GM21515 (cell line): ENCODE results near the gene DNAH10.

Experiments used
- ATAC-seq: cut with Tn5 transposase; IDR thresholded peaks from one replicate; pipeline ENCODE4 v1.9.1; 2021; ENCODE audit not compliant: unreplicated experiment

Gene DNAH10, protein sequence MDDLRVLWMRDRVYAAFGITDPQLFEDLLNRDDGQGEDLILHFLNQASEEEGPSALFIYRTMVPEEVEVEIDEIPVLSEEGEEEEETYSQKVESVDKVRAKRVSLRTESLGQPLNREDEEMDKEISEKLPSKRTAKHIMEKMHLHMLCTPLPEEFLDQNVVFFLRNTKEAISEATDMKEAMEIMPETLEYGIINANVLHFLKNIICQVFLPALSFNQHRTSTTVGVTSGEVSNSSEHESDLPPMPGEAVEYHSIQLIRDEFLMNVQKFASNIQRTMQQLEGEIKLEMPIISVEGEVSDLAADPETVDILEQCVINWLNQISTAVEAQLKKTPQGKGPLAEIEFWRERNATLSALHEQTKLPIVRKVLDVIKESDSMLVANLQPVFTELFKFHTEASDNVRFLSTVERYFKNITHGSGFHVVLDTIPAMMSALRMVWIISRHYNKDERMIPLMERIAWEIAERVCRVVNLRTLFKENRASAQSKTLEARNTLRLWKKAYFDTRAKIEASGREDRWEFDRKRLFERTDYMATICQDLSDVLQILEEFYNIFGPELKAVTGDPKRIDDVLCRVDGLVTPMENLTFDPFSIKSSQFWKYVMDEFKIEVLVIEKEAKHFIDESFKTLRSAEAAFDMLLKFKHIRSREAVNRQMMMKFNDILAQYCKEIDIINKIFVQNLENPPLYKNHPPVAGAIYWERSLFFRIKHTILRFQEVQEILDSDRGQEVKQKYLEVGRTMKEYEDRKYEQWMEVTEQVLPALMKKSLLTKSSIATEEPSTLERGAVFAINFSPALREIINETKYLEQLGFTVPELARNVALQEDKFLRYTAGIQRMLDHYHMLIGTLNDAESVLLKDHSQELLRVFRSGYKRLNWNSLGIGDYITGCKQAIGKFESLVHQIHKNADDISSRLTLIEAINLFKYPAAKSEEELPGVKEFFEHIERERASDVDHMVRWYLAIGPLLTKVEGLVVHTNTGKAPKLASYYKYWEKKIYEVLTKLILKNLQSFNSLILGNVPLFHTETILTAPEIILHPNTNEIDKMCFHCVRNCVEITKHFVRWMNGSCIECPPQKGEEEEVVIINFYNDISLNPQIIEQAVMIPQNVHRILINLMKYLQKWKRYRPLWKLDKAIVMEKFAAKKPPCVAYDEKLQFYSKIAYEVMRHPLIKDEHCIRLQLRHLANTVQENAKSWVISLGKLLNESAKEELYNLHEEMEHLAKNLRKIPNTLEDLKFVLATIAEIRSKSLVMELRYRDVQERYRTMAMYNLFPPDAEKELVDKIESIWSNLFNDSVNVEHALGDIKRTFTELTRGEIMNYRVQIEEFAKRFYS (N-terminal part only)

DNA sequence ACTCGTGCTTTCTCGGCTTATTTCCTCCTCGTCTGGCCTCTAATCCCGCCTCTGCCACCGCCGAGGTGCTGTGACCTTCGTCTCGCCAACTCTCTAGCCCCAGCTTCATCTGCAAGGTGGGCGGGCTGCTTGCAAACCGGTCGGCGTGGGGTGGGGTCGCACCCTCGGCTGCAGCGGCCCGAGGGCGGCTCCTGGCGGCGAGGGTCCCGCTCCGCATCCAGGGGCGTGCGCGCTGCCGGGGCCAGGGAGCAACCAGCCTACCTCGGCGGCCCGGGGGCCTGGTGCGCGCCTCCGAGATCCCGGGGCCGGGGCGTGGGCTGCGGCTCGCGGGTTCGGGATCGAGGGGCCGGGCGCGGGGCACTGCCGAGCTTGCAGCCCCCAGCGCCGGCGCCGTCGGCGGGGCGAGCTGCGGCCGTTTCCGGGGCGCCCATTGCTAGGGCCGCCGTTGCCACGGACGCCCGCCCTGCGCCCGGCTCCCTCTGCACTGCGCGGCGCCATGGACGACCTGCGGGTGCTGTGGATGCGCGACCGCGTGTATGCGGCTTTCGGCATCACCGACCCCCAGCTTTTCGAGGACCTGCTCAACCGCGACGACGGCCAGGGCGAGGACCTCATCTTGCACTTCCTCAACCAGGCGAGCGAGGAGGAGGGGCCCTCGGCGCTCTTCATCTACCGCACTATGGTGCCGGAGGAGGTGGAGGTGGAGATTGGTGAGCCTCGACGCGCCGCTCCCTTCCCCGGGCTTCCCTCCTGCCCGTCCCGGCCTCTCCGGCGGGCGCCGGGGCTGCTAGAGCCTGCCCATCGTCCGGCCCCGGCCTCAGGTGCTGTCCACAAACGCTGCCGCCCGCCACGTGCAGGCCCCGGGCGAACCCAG is at the start of gene DNAH10:
TSS of gene DNAH10 (plus strand) at position 461 of the 874 bp plus-strand sequence. CDS start at position 497, 36 bp downstream.
- peak; percentile 55 for ATAC-seq

DNA sequence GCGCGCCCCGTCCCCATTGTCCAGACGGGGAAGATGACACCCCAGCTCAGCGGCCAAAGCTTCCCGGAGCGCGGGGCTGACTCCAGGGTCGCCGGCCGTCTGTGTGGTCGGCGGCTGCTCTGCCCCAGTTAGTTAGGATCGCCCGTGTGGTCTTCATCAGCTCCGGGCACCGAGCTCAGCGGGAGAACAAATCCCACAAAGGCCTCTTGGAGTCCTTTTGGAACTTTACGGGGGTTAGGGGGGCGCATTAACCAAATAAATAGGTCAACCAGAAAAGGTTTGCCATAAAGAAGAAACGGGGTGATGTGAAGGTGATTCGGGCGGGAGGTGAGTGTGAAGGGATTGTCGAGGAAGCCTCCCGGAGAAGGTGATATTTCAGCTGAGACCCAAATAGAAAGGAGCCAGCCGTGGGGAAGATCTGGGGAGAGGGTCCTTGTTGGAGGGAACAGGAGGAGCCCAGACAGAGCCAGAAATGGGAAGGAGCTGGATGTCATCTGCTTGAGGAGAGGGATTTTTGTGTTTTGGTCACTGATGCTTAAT is 49.3 kb upstream of the DNAH10 start:
- no peak for ATAC-seq

DNA sequence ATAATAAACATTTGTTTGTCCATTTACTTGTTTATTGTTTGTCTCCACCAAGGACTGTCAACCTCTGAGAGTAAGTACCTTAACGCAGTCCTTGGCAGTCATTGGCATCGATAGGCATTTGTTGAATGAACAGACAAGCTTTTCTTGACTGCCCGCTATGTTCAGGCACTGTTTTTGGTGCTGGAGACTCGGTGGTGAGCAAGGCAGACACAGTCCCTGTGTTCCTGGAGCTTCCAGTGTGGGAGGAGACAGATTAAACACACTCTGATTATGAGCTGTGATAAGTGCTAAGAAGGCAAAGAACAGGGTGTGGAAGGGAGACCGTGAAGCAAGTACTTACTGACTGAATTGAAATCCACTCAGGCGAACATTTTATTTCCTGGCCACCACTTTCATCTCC is 48.7 kb upstream of the DNAH10 start:
- ATAC-seq, result no peak

DNA sequence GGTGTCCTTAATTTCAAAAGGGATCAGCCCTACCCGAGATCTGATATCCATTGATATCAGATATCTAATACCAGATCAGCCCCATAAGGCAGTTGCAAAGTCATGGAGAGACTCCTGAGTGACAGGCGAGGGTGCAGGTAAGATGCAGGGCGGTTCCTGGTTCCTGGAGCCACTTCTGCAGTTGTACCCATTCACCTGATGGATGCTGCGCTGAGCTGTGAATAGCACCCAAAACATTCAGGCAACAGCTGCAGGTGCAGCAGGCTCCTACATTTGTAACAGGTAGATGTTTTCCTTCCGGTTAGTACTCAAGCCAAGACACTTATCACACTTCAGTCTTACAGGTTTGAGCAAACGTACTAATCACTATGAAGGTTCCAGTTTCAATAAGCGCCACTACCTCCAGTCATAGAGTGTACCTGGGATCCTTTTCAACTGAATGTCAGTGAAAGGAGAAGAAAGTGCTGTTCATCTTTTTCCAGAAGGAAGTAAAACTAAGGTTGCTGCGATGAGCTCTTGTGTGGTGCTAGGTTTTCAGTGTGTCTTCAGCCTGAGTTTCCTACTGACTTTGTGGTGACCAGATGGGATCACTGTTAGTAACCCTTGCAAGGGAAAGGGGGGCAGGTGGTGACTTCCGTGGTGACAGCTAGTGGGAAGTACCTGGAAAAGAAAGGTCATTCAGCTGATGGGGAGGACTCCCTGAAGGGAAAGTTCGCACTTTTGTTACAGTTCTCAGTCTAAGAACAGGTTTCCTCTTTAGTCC is 48.1 kb upstream of the DNAH10 start:
- peak; percentile 36 for ATAC-seq

DNA sequence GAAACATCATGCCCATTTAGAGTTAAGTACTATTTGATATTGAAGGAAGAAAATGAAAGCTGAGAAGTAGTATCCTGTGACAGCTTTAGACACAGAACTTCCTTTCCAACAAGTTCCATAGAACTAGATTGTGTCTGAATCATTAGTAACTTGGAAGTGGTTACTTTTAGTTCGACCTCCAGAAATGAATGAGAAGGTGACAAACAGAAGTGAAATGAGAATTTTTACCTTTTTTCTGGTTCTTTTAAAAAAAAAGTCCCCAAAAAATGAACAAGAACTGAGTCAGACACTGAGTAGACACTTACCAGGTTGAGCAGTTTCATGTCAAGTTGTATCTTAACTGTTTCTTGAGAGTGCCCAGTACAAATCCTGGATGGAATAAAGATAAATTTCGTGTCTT is 46.9 kb upstream of the DNAH10 start:
- no peak for ATAC-seq

DNA sequence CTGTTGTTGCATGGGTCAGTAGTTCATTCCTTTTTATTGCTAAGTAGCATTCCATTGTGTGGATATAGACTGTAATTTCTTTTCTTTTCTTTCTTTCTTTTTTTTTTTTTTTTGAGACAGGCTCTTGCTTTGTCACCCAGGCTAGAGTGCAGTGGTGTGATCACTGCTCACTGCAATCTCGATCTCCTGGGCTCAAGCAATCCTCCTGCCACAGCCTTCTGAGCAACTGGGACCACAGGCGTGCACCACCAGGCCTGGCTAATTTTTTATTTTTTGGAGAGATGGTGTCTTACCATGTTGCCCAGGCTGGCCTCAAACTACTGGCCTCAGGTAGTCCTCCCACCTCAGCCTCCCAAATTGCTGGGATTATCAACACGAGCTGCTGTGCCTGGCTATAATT is 44.8 kb upstream of the DNAH10 start:
- ATAC-seq, result no peak

DNA sequence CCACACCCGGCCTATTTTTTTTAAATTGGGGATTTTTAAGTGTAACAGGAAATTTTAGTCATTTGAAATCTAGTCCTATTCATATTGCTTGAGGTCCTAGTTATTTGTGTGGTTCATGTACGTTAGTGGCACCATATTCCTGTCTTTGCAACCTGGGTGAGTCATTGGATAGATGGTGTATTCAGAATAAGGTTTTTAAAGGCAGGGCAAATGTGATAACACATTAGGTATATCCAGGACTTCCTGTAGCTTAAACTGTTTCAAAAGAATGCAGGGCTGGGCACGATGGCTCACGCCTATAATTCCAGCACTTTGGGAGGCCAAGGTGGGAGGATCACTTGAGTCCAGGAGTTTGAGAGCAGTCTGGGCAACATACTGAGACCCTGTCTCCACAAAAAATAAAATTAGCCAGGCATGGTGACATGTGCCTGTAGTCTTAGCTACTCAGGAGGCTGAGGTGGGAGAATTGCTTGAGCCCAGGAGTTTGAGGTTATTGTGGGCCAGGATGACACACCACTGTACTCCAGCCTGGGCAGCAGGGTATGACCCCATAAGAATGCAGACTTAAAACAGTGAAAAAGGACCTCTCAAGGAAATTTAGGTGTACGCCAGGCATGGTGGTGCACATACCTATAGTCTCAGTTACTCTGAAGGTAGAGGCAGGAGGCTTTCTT is 41.8 kb upstream of the DNAH10 start:
- no peak for ATAC-seq

DNA sequence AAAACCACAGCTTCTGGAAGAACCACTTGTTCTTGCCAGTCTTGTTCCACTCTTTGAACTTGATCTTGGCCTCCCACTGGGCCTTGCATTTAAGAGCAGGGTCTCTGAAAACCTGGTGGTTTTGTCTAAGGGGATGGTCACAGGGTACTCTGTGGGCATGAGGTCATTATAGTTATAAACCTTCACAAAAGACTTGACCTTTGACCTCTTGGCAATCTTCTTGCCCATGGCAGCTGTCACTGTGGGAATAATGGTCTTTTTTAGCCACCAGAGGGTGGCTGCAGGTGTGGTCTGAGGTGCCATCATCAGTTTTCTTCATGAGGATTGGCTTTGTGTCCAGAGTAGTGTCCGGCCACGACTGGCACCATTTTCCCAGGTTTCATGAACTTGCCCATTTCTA is 40.9 kb upstream of the DNAH10 start:
- ATAC-seq, result no peak

DNA sequence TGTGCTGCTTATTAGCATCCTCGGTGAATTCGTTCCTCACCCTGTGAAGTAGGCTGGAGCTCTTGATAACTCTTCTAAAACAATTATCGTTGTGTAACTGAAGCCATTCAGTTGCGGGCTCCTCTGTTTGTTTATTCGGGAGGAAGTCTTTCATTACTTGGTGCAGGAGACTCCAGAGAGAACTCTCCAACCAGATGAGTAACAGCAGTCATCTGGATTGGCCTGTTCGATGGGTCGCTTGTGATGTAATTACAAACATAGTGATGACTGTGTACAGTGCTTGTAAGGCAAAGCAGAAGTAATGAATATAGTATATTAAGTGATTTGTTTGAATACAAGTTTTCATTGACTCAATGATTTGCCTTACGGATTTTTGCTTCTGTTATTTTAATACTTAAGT is 39.1 kb upstream of the DNAH10 start:
- no peak for ATAC-seq

DNA sequence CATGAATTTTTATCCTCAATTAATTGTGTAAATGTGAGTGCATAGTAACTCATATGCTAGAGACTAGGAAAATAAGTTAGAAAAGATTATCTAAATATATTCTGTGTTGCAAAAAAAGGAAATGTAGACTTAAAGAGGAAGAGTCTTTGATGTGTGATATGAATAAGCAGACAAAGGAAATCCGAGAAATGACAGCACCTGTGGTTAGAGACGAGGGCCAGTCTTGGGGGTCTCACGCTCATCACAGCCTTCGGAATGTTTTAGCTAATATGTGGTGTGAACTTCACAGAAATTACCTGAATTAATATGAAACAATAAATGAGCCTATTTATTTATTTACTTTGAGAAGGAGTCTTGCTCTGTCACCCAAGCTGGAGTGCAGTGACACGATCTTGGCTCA is 38.3 kb upstream of the DNAH10 start:
- ATAC-seq, result no peak

DNA sequence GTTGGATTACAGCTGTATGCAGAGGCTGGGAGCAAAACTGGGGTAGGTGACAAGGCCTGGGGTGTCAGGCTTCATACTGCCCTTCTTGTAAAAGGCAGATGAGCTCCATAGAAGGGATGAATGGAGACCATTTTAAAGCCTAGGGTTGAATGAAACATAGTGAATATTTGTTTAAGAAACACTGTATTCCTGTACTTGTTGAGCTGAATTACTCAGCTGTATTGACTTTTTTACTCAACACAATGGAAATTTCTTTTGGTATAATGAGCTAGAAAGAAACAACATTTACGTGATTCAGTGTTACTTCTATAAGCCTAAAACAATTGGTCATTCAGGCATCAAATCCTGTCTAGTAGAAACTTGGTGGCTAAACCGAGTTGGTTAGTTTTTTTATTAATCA is 35.9 kb upstream of the DNAH10 start:
- no peak for ATAC-seq

DNA sequence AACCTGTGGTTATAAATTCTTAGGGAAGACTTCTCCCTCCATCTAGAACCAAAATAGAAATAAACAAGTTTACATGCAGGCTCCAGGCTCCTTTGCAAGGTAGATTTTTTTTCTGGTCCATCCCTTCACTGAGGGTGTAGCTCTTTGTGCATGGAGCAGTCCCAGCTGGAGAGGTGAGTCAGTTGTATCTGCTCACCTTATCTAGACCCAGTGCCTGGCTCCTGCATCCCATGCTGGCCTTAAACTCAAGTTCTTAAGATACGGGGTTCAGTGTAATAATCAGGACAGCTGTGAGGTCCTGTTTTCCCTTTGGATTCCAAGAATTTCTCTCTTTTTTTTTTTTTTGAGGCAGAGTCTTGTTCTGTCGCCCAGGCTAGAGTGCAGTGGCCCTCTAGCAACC is 35.1 kb upstream of the DNAH10 start:
- no peak for ATAC-seq

DNA sequence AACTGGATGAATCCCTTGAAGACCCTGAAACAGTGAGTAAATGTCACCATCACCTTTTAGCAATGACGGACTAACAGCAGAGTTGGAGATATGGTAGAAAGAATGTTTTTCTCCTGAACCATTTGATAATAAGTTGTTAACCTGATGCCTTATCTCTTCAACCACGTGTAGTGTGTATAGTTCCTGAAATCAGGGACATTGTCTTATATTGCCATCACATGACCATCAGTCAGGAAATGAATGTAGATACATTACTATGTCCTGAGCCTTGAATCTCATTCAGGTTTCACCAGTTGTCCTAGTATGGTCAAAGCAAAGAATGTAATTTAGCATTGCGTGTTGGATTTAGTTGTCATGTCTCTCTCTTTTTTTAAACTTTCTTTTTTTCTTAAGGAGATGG is 34.2 kb upstream of the DNAH10 start:
- ATAC-seq, result no peak

DNA sequence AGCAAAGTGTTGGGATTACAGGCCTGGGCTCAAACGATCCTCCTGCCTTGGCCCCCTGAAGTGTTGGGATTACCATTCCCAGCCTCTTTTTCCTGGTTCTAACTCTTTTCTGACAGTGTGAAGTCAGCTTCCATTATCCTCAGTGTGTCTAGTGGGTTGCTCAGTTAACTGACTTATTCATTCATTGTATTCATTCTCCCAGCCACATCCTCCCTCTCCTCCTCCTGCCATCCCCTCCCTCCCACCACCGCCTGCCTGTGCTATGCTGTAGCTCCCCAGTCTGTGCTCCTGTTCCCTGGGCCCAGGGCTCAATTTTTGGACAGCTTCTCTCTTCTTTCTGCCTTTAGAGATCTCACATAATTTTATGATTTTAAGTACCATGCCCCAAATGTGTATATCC is 30.5 kb upstream of the DNAH10 start:
- no peak for ATAC-seq

DNA sequence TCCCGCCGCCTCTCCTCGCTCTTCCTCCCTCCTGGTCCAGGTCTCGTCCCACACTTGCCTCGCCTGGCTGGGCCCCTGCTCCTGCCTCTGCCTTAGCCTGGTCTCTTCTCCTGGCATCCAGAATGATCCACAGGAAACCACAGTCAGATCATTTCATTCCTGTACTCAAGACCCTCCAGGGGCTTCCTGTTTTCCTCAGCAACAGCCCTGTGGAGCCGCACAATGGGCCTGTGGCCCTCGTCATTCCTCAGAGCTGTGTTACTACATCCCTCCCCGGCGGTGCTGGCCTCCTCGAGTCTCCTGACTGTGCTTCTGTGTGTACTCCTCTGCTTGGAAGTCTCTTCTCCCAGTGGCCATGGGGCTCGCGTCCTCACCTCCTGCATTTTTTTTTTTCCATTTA is 29.9 kb upstream of the DNAH10 start:
- ATAC-seq, result no peak

DNA sequence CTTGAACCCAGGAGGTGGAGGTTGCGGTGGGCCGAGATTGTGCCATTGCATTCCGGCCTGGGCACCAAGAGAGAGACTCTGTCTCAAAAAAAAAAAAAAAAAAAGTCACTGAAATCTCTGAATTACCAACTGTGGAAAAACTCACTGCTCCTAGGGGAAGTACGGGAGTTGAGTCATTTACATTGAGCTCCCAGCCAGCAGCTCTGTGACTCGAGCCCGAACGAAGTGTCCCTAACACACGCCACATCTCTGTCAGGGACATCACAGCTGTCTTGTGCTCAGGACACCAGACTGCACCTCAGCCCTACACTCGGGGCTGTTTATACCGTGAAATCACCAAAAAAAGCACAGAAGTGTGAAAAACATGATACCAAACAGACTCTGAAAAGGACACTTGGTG is 28.9 kb upstream of the DNAH10 start:
- ATAC-seq, result no peak

DNA sequence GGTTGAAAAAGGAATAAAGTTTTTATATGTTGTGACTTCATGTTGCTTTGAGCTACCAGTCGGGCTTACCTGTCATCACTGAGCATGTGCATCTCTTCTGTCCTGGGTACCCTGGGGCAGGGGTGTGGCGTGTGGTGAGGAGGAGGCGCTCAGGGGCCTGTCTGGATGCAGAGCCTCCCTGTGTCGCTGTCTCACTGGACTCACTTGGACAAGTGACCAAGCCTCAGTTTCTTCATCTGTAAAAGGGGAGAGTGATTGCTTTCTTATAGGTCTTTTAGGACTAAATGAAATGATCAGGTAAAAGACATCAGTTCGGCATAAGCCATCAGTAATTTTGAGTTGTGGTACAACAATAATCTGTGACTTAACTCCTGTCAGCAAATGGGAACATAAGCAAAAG is 27.8 kb upstream of the DNAH10 start:
- ATAC-seq, result no peak

DNA sequence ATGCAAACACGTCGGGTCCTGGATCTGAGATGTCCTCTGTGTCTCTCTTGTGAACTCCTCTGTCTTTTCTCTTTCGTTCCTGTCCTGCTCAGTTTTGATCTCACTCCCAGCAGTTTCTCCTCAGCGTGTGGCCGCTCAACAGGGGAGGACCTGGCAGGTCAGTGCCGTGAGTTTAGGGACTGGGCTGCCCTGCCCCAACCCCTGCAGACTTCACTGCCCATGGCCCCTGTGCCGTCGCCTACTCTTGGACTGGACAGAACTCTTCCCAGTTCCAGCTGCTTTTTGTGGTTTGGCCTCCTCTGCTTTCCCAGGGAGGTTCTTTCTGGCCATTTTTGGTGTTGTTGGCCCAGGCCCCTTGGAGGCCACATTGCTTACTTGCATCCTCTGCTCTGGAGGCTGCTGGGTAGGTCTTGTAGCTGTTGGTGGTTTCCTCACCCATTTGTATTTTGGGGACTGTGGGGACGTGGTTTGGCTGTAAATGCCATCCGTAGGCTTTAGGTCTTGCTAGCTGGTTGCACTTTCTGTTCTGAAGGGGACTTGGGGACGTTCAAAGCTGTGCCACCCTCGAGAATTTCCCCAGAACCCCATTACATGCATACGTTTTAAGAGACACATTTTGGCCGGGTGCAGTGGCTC is 20.0 kb upstream of the DNAH10 start:
- no peak for ATAC-seq
